Fibroblast of upper back skin (primary cell): ENCODE results near the gene UNC50.
"Not testable (repeated sequence)": the region's sequence is repeated elsewhere in the genome, so short reads cannot be mapped to it uniquely, and the experiment has no call there.

Source experiments
- DNase-seq: peaks from one replicate; pipeline ENCODE4 v3.0.0-alpha.2; 2013

The UNC50 gene

GRCh38 chr2:98615481-98615880 is 7.1 kb downstream of the UNC50 start:
- no peak for DNase-seq

GRCh38 chr2:98617149-98617548 is 8.8 kb downstream of the UNC50 start:
- no peak for DNase-seq

- DNase-seq, result peak; percentile 27
Measured at GRCh38 chr2:98623657-98624056, 15.3 kb downstream of the UNC50 start.

- no peak for DNase-seq
Measured at GRCh38 chr2:98632351-98632750, 24.0 kb downstream of the UNC50 start.

- DNase-seq, result no peak
Measured at GRCh38 chr2:98634406-98635092, 26.2 kb downstream of the UNC50 start.

- DNase-seq, result no peak
Measured at GRCh38 chr2:98637401-98638147, 29.2 kb downstream of the UNC50 start.

- peak; percentile 8 for DNase-seq
Measured at GRCh38 chr2:98643496-98644100, 35.2 kb downstream of the UNC50 start.

GRCh38 chr2:98647636-98648035 is 39.2 kb downstream of the UNC50 start:
- peak; percentile 61 for DNase-seq

GRCh38 chr2:98648451-98648850 is 40.1 kb downstream of the UNC50 start:
- DNase-seq, result no peak

- peak; percentile 77 for DNase-seq
Measured at GRCh38 chr2:98649135-98649991, 41.0 kb downstream of the UNC50 start.

- no peak for DNase-seq
Measured at GRCh38 chr2:98649992-98650375, 41.6 kb downstream of the UNC50 start.

- no peak for DNase-seq
Measured at GRCh38 chr2:98650998-98651397, 42.6 kb downstream of the UNC50 start.

GRCh38 chr2:98654699-98655495 is 46.5 kb downstream of the UNC50 start:
- DNase-seq, result no peak

GRCh38 chr2:98656800-98657199 is 48.4 kb downstream of the UNC50 start:
- no peak for DNase-seq

- no peak for DNase-seq
Measured at GRCh38 chr2:98658816-98659490, 50.6 kb downstream of the UNC50 start.

- not testable (repeated sequence) for DNase-seq
Measured at GRCh38 chr2:98659491-98659840, 51.1 kb downstream of the UNC50 start.

GRCh38 chr2:98663511-98664090 is 55.2 kb downstream of the UNC50 start:
- DNase-seq, result no peak

- peak; percentile 52 for DNase-seq
Measured at GRCh38 chr2:98664323-98664722, 55.9 kb downstream of the UNC50 start.

- DNase-seq, result no peak
Measured at GRCh38 chr2:98665677-98666076, 57.3 kb downstream of the UNC50 start.
